Lower lobe of right lung (tissue), 2 donors: ENCODE results near the gene POLR1D. TPM values are rescaled to one million over a fixed set of nuclear protein-coding genes. Genes with fewer than 3 reads are reported as not detected.

Experiments
- ATAC-seq, 2 donors: fragments of 200-7000 bp; cut with Tn5 transposase; one replicate each; pipeline ENCODE4 v1.9.1; 2020 to 2022; ENCODE audit warnings: mild to moderate bottlenecking in 2 of 2, moderate library complexity in 2 of 2
- DNase-seq: peaks from one replicate; pipeline ENCODE4 v3.0.0-alpha.2; 2020
- H3K27ac ChIP-seq: fragments of 200-600 bp; one replicate; pipeline ENCODE4 v1.8.0; 2022
- H3K27me3 ChIP-seq: fragments of 200-600 bp; one replicate; pipeline ENCODE4 v1.8.0; 2022; ENCODE audit warnings: low read depth
- H3K36me3 ChIP-seq: fragments of 200-600 bp; one replicate; pipeline ENCODE4 v1.8.0; 2022; ENCODE audit warnings: mild to moderate bottlenecking
- H3K4me1 ChIP-seq: fragments of 200-600 bp; one replicate; pipeline ENCODE4 v1.8.0; 2022
- H3K4me3 ChIP-seq: fragments of 200-600 bp; one replicate; pipeline ENCODE4 v1.8.0; 2022; ENCODE audit warnings: mild to moderate bottlenecking
- H3K9me3 ChIP-seq: fragments of 200-600 bp; one replicate; pipeline ENCODE4 v1.8.0; 2022
- CTCF ChIP-seq: fragments of 200-600 bp; IDR thresholded peaks from one replicate; pipeline ENCODE4 v1.8.0; 2022; ENCODE audit warnings: antibody characterized with exemption, mild to moderate bottlenecking
- intact Hi-C: fragments of 100-400 bp; cut with DNase I; formaldehyde crosslinking; loops from one replicate; pipeline ENCODE4 v1.11.0; 2022
- total RNA-seq: library from RNA; stranded (reverse); fragmentation: NEBNext Ultra II Directional; extraction: Animal tissue kit (Norgen Biotek cat#: 25700); gene quantifications from one replicate; pipeline ENCODE4 v1.2.1, GENCODE V29; 2021
- donor health status: DM: no; HTN: yes; CAD: no; lungs with severe emphysema.

POLR1D gene
- total RNA-seq, 1 donor from 2014 or later = 129 TPM

- no peaks in the 10 kb centered on the region for H3K27me3 ChIP-seq
- ATAC-seq (peak in 1 of 2 donors; percentile 6), DNase-seq (no peak)
- H3K36me3 ChIP-seq = peaks cover 8% of the 10 kb centered on the region
- TF ChIP-seq CTCF = no peak
- peaks cover 11% of the 10 kb centered on the region for H3K4me1 ChIP-seq
- no peak overlapping the region for H3K4me3 ChIP-seq
- no peaks in the 10 kb centered on the region for H3K9me3 ChIP-seq
- no peak overlapping the region for H3K27ac ChIP-seq
- intact Hi-C loops = no loop called here
These were observed 38.0 kb upstream of the POLR1D start for GRCh38 chr13:27583645-27584044.

DNA sequence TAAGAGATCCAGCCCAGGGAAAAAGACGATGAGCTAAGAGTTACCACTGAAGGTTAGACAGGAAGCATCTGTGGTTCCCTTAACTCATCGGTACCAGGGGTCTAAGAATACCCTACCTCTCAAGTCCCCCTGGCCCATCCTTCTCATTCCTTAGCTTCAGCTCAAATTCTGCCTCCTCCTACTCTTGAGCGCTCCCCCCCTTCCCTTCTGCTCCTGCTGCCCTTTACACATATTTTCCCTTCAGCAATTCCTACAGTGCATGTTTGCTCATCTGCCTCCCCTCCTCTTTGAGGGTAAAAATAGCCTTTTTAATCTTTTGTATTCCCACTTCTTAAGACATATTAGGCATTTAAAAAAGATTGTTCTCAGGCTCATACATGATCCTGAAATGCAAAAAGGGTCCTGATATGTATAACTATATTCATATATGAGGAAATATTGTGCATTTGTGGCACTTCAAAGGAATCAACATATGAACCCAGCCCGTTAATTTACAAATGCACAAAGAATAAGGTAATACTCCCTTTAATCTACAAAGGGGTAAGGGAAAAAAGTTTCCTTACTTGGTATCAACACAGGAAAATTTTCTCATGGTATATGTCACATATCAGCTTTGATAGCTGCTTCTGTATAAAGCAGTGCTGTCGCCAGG is 34.5 kb upstream of the POLR1D start:
- no peak for DNase-seq
- H3K27ac ChIP-seq = no peak overlapping the region
- no peaks in the 10 kb centered on the region for H3K27me3 ChIP-seq
- peaks cover 11% of the 10 kb centered on the region for H3K4me1 ChIP-seq
- intact Hi-C loops = no loop called here
- no peak for ATAC-seq
- H3K36me3 ChIP-seq = no peaks in the 10 kb centered on the region
- no peak overlapping the region for H3K4me3 ChIP-seq
- H3K9me3 ChIP-seq = no peaks in the 10 kb centered on the region
- no peak for TF ChIP-seq CTCF

DNA sequence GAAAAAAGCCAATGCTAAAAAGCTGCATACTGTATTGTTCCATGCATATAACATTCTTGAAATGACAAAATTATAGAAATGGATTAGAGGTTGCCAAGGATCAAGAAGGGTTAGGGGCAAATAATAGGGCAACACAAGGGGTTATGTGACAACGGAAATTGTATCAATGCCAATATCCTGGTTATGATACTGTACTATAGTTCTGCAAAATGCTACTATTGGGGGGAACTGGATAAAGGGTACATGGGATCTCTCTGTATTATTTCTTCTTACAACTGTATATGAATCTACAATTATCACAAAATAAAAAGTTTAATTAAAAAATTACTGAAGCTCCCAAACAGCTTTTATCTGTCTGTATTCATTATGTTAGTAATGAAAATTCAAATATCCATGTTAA is 33.3 kb upstream of the POLR1D start:
- Histone ChIP-seq H3K9me3 (no peaks in the 10 kb centered on the region), H3K27me3 (no peaks in the 10 kb centered on the region), H3K36me3 (no peaks in the 10 kb centered on the region), H3K4me1 (peaks cover 11% of the 10 kb centered on the region), H3K4me3 (no peak overlapping the region), H3K27ac (no peak overlapping the region)
- no peak for TF ChIP-seq CTCF
- DNase-seq (no peak), ATAC-seq (no peak)
- intact Hi-C loops = no loop called here

DNA sequence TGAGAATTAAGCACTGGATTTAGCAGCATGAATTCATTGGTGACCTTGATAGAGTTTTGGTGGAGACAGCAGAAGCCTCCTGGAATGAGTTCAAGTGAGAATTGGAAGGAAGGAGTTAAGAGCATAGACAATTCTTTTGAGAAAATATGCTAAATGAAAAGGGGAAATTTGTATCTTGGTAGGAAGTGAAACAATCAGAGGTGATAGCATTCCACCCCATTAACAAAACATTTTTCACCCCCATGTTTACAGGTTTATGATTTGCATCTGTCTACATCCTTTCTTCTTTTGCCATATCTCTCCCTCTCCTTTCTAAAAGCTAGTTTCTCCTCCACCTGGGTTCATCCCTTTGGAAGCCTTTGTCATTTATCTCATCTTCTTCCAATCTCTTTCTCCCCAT is 28.8 kb upstream of the POLR1D start:
- Histone ChIP-seq H3K36me3 (no peaks in the 10 kb centered on the region), H3K27ac (no peak overlapping the region), H3K9me3 (no peaks in the 10 kb centered on the region), H3K4me3 (no peak overlapping the region), H3K4me1 (peaks cover 11% of the 10 kb centered on the region), H3K27me3 (no peaks in the 10 kb centered on the region)
- DNase-seq (no peak), ATAC-seq (no peak)
- intact Hi-C loops = no loop called here
- TF ChIP-seq CTCF = no peak

DNA sequence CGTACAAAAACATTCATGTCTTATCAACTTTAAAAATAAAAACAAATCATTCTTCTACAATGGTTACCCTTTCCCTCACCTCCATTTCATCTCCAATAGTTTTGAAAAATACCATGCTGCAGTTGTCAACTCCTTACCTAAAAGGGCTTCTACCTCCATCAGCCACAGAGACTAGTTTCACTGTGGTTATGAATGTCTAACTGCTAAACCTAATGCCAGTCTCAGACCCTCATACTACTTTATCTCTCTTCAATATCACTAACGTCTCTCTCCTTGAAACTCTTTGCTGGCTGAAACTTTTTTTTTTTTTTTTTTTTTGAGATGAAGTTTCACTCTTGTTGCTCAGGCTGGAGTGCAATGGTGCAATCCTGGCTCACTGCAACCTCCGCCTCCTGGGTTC is 28.4 kb upstream of the POLR1D start:
- Histone ChIP-seq H3K4me1 (peaks cover 11% of the 10 kb centered on the region), H3K27ac (no peak overlapping the region), H3K36me3 (no peaks in the 10 kb centered on the region), H3K9me3 (no peaks in the 10 kb centered on the region), H3K27me3 (no peaks in the 10 kb centered on the region), H3K4me3 (no peak overlapping the region)
- intact Hi-C loops = no loop called here
- ATAC-seq (no peak), DNase-seq (no peak)
- no peak for TF ChIP-seq CTCF
